ENCODE results near the gene ARHGAP40. TPM values are rescaled to one million over a fixed set of nuclear protein-coding genes. Genes with fewer than 3 reads are reported as not detected.

Gene ARHGAP40
- total and polyA plus RNA-seq, 2 donors (not counting 3 experiments of a cell fraction or from before 2014, with no cell fraction given), result 0.18 to 0.20 TPM

DNA sequence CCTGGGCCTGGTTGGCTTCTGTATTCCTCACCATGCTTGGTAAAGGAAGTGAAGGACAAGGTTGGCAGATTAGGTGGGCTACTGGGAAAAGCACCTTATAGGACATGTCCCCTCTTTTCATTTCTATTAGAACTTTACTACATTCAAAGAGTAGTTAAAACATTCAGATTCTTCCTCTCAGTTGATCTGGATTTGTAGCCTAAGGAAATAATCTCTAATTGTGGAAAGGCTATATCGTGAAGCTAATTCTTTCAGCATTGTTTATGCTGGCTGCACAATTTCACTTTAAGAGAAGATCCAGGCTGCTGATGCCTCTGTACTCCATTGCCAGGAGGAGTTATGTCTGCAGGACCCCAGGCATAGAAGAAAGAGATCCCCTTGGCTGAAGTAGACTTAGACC lies 58.8 kb downstream of the ARHGAP40 start:
- H3K27me3 ChIP-seq (ENCODE audit: control insufficient read depth in 2 of 2, insufficient read depth in 2 of 2, low read length in 2 of 2), result peaks cover 11 to 13% of the 10 kb centered on the region in 2 experiments
- no peaks in the 10 kb centered on the region for H4K20me1 ChIP-seq (replicated peaks; ENCODE audit: control insufficient read depth, extremely low read depth, insufficient read depth, low read length)
- H3K9me1 ChIP-seq (replicated peaks; ENCODE audit: control insufficient read depth, extremely low read depth, insufficient read depth, low read length), result no peaks in the 10 kb centered on the region
- POLR2A ChIA-PET, result no interaction called here
- no peak overlapping the region for H2AFZ ChIP-seq (ENCODE audit: low read depth, low read length)
- H3K36me3 ChIP-seq (ENCODE audit: control insufficient read depth in 2 of 2, extremely low read depth in 1 of 2, insufficient read depth in 2 of 2, low read length in 2 of 2), result no peaks in the 10 kb centered on the region
- H3K4me2 ChIP-seq (ENCODE audit: insufficient read depth, low read length), result no peak overlapping the region
- no peaks in the 10 kb centered on the region for H3K79me2 ChIP-seq (ENCODE audit: control insufficient read depth, insufficient read depth, low read length)
- dilution Hi-C loops (cut with MboI; ENCODE audit: extremely low pct_ligation_motif_present, low sequenced_read_pairs) (no loop called here), intact Hi-C loops (cut with micrococcal nuclease) (no loop called here)
- FAIRE-seq (no peak), DNase-seq (ENCODE audit: low read depth, low spot score) (no peak)
- BruUV-seq (replicated peaks), result no TSS peak
- H3K4me3 ChIP-seq (replicated peaks in 1 of 3; ENCODE audit: insufficient read depth in 1 of 3, low read depth in 1 of 3, low read length in 3 of 3), result no peak overlapping the region
- H3K9me3 ChIP-seq (replicated peaks; ENCODE audit: control insufficient read depth, insufficient read depth, low read length), result no peaks in the 10 kb centered on the region
- H3K4me1 ChIP-seq (ENCODE audit: control insufficient read depth, extremely low read depth, insufficient read depth, low read length), result no peaks in the 10 kb centered on the region
- H3K9ac ChIP-seq (replicated peaks; ENCODE audit: extremely low read depth, insufficient read depth, low read length), result no peak overlapping the region
- H3K27ac ChIP-seq (ENCODE audit: insufficient read depth, low read depth, low read length), result no peak overlapping the region
- TF ChIP-seq CTCF (IDR thresholded peaks at IDR 0.05; ENCODE audit: extremely low read depth in 1 of 2, insufficient read depth in 1 of 2, low read depth in 1 of 2, low read length in 2 of 2) (no peak), POLR2AphosphoS5 (IDR thresholded peaks at IDR 0.05; ENCODE audit: insufficient read depth, low read depth, low read length) (no peak)
- CTCF ChIA-PET, result interaction anchor here (1.2 to 1.9 kb wide), 3 partner anchors 8 to 66 kb away, joined by 4 to 15 read pairs (median 4); no protein-coding TSS in a partner anchor

DNA sequence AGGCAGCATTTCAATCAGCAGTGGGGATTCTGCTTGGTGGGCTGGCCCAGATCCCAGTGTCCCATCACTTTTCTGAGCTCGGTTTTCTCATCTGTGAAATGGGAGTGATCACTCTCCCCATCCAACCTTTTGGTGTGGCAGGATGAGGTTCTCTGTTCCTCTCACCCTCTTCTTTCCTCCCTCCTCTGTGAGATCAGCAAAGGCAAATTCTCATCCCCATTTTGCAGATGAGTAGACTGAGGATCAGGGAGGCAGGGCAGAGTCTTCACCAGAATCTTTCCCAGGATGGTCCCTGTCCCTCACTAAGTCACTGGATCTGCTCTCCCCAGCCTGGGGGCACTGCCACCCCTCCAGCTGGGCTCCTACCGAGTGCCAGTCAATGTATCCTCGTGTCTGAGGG lies 62.1 kb downstream of the ARHGAP40 start:
- no peak overlapping the region for H3K4me3 ChIP-seq (replicated peaks in 1 of 3; ENCODE audit: insufficient read depth in 1 of 3, low read depth in 1 of 3, low read length in 3 of 3)
- POLR2A ChIA-PET, result no interaction called here
- FAIRE-seq, result no peak
- dilution Hi-C loops (cut with MboI; ENCODE audit: extremely low pct_ligation_motif_present, low sequenced_read_pairs), result no loop called here
- intact Hi-C loops (cut with micrococcal nuclease), result no loop called here
- no peak overlapping the region for H2AFZ ChIP-seq (ENCODE audit: low read depth, low read length)
- H3K27me3 ChIP-seq (ENCODE audit: control insufficient read depth in 2 of 2, insufficient read depth in 2 of 2, low read length in 2 of 2), result peaks cover 14 to 17% of the 10 kb centered on the region in 2 experiments
- H3K79me2 ChIP-seq (ENCODE audit: control insufficient read depth, insufficient read depth, low read length), result no peaks in the 10 kb centered on the region
- no peak overlapping the region for H3K27ac ChIP-seq (ENCODE audit: insufficient read depth, low read depth, low read length)
- CTCF ChIA-PET, result no interaction called here
- H4K20me1 ChIP-seq (replicated peaks; ENCODE audit: control insufficient read depth, extremely low read depth, insufficient read depth, low read length), result no peaks in the 10 kb centered on the region
- H3K9me1 ChIP-seq (replicated peaks; ENCODE audit: control insufficient read depth, extremely low read depth, insufficient read depth, low read length), result no peaks in the 10 kb centered on the region
- DNase-seq (ENCODE audit: low read depth, low spot score), result no peak
- H3K9me3 ChIP-seq (replicated peaks; ENCODE audit: control insufficient read depth, insufficient read depth, low read length), result no peaks in the 10 kb centered on the region
- no peak overlapping the region for H3K4me2 ChIP-seq (ENCODE audit: insufficient read depth, low read length)
- H3K9ac ChIP-seq (replicated peaks; ENCODE audit: extremely low read depth, insufficient read depth, low read length), result no peak overlapping the region
- no peaks in the 10 kb centered on the region for H3K4me1 ChIP-seq (ENCODE audit: control insufficient read depth, extremely low read depth, insufficient read depth, low read length)
- no peaks in the 10 kb centered on the region for H3K36me3 ChIP-seq (ENCODE audit: control insufficient read depth in 2 of 2, extremely low read depth in 1 of 2, insufficient read depth in 2 of 2, low read length in 2 of 2)
- TF ChIP-seq EZH2 (IDR thresholded peaks at IDR 0.05; ENCODE audit: borderline replicate concordance, low read depth, low read length, severe bottlenecking) (no peak), CTCF (IDR thresholded peaks at IDR 0.05; ENCODE audit: extremely low read depth in 1 of 2, insufficient read depth in 1 of 2, low read depth in 1 of 2, low read length in 2 of 2) (no peak), JUN (IDR thresholded peaks at IDR 0.05; ENCODE audit: borderline replicate concordance, insufficient read depth, insufficient read length, low read depth) (no peak), MAX (IDR thresholded peaks at IDR 0.05; ENCODE audit: insufficient read depth, insufficient read length) (no peak), GATA2 (IDR thresholded peaks at IDR 0.05; ENCODE audit: insufficient read depth, insufficient read length, low read depth, low read length) (no peak), POLR2A (IDR thresholded peaks at IDR 0.05; ENCODE audit: low read depth, low read length) (no peak), MYC (IDR thresholded peaks at IDR 0.05; ENCODE audit: low read depth, low read length) (no peak), FOS (IDR thresholded peaks at IDR 0.05; ENCODE audit: borderline replicate concordance, insufficient read depth, low read length) (no peak), POLR2AphosphoS5 (IDR thresholded peaks at IDR 0.05; ENCODE audit: insufficient read depth, low read depth, low read length) (no peak)
- BruUV-seq (replicated peaks), result no TSS peak

All from endothelial cell of umbilical vein (primary cell).